GM23338 (cell line): ENCODE results near the gene MPO. TPM values are rescaled to one million over a fixed set of nuclear protein-coding genes. Genes with fewer than 3 reads are reported as not detected.

Experiments
- ATAC-seq: fragments of 200-7000 bp; cut with Tn5 transposase; 3 replicates; pipeline ENCODE4 v1.9.1; 2020
- DNase-seq: peaks from one replicate; pipeline ENCODE4 v3.0.0-alpha.2; 2015; ENCODE audit warnings: low spot score
- H2AFZ ChIP-seq: fragments of 200-600 bp; sonication (generic); 2 replicates; pipeline ENCODE4 v1.8.0; 2016; ENCODE audit warnings: antibody characterized with exemption, mild to moderate bottlenecking, moderate library complexity
- H3F3A ChIP-seq: fragments of 200-600 bp; sonication (generic); replicated peaks from 2 replicates; pipeline ENCODE4 v1.8.0; 2017; ENCODE audit warnings: antibody characterized with exemption, mixed run types, low read depth
- H3K27ac ChIP-seq: fragments of 200-600 bp; sonication (generic); 2 replicates; pipeline ENCODE4 v1.6.1; 2016; ENCODE audit warnings: low read depth
- H3K27me3 ChIP-seq: fragments of 200-600 bp; sonication (generic); 2 replicates; pipeline ENCODE4 v1.8.0; 2016; ENCODE audit warnings: mild to moderate bottlenecking, mixed run types, moderate library complexity; ENCODE audit not compliant: insufficient read depth
- H3K36me3 ChIP-seq: fragments of 200-600 bp; sonication (generic); 2 replicates; pipeline ENCODE4 v1.8.0; 2016; ENCODE audit warnings: mild to moderate bottlenecking; ENCODE audit not compliant: insufficient read depth
- H3K4me1 ChIP-seq: fragments of 200-600 bp; sonication (generic); 2 replicates; pipeline ENCODE4 v1.8.0; 2016; ENCODE audit warnings: mild to moderate bottlenecking, moderate library complexity; ENCODE audit not compliant: insufficient read depth
- H3K4me2 ChIP-seq: fragments of 200-600 bp; sonication (generic); 2 replicates; pipeline ENCODE4 v1.7.1; 2017; ENCODE audit warnings: mixed run types
- H3K4me3 ChIP-seq: fragments of 200-600 bp; sonication (generic); 2 replicates; pipeline ENCODE4 v1.6.1; 2016; ENCODE audit warnings: mixed run types
- H3K79me2 ChIP-seq: fragments of 200-600 bp; sonication (generic); replicated peaks from 2 replicates; pipeline ENCODE4 v1.8.0; 2017; ENCODE audit warnings: mild to moderate bottlenecking; ENCODE audit not compliant: insufficient read depth
- H3K9me2 ChIP-seq: fragments of 200-600 bp; sonication (generic); 2 replicates; pipeline ENCODE4 v1.8.0; 2017; ENCODE audit not compliant: insufficient read depth
- H4K20me1 ChIP-seq: fragments of 200-600 bp; sonication (generic); replicated peaks from 2 replicates; pipeline ENCODE4 v1.8.0; 2017; ENCODE audit warnings: mild to moderate bottlenecking; ENCODE audit not compliant: insufficient read depth
- H3K27ac Mint-ChIP-seq: 2 replicates; pipeline ENCODE4 v1.8.0; 2020; ENCODE audit warnings: inconsistent platforms, mild to moderate bottlenecking, moderate library complexity, mixed read lengths
- H3K27me3 Mint-ChIP-seq: 3 replicates; pipeline ENCODE4 v1.8.0; 2022; ENCODE audit warnings: low read depth, mild to moderate bottlenecking, moderate library complexity, mixed read lengths, inconsistent platforms; ENCODE audit not compliant: insufficient read depth, poor library complexity
- H3K36me3 Mint-ChIP-seq: 3 replicates; pipeline ENCODE4 v1.8.0; 2021; ENCODE audit warnings: low read depth, mild to moderate bottlenecking, inconsistent platforms, moderate library complexity, mixed read lengths
- H3K4me1 Mint-ChIP-seq: 3 replicates; pipeline ENCODE4 v1.8.0; 2020; ENCODE audit warnings: mild to moderate bottlenecking, inconsistent platforms, mixed read lengths
- H3K4me3 Mint-ChIP-seq: 3 replicates; pipeline ENCODE4 v1.8.0; 2021; ENCODE audit warnings: moderate library complexity, mild to moderate bottlenecking, inconsistent platforms, mixed read lengths
- H3K9me3 Mint-ChIP-seq: 3 replicates; pipeline ENCODE4 v1.8.0; 2020; ENCODE audit warnings: moderate library complexity, mild to moderate bottlenecking, inconsistent platforms, mixed read lengths
- ETS1 ChIP-seq: IDR thresholded peaks from 2 replicates; pipeline ENCODE4 v1.6.1; 2016; ENCODE audit warnings: antibody characterized with exemption
- EZH2phosphoT487 ChIP-seq: fragments of 200-600 bp; sonication (generic); IDR thresholded peaks from one replicate; pipeline ENCODE4 v1.8.1; 2018; ENCODE audit warnings: antibody characterized with exemption; ENCODE audit not compliant: unreplicated experiment
- JUNB ChIP-seq: IDR thresholded peaks from one replicate; pipeline ENCODE4 v1.6.1; 2016; ENCODE audit warnings: antibody characterized with exemption; ENCODE audit not compliant: unreplicated experiment
- NANOG ChIP-seq: IDR thresholded peaks from 2 replicates; pipeline ENCODE4 v1.6.1; 2016; ENCODE audit warnings: antibody characterized with exemption, borderline replicate concordance
- POLR2AphosphoS5 ChIP-seq: IDR thresholded peaks from 2 replicates; pipeline ENCODE4 v1.6.1; 2016; ENCODE audit warnings: antibody characterized with exemption, low read depth
- STAT1 ChIP-seq: IDR thresholded peaks from one replicate; pipeline ENCODE4 v1.6.1; 2016; ENCODE audit warnings: antibody characterized with exemption; ENCODE audit not compliant: unreplicated experiment
- ZNF114 ChIP-seq: fragments of 250-450 bp; sonication (Bioruptor Pico); IDR thresholded peaks from 2 replicates; pipeline ENCODE4 v1.5.0; 2020; ENCODE audit warnings: mild to moderate bottlenecking, moderate library complexity
- ZNF331 ChIP-seq: fragments of 250-450 bp; sonication (Bioruptor Pico); IDR thresholded peaks from 2 replicates; pipeline ENCODE4 v1.5.0; 2020; ENCODE audit warnings: low read depth, mild to moderate bottlenecking, moderate library complexity
- ZNF462 ChIP-seq: fragments of 250-450 bp; sonication (Bioruptor Pico); IDR thresholded peaks from 2 replicates; pipeline ENCODE4 v1.5.0; 2020; ENCODE audit warnings: mild to moderate bottlenecking, moderate library complexity
- polyA plus RNA-seq: library from polyadenylated mRNA; unstranded; fragments of >200 nt; fragmentation: Nextera tagmentation; extraction: Ambion mirVana; gene quantifications from 2 replicates; pipeline ENCODE4 v1.2.1, GENCODE V29; 2016
- total RNA-seq: library from RNA; depleted of rRNA; stranded (reverse); fragments of >200 nt; shearing (Covaris generic); gene quantifications from 2 replicates; pipeline ENCODE4 v1.2.3, GENCODE V29; 2014

MPO gene
- total and polyA plus RNA-seq, 2 experiments from 2014 or later, result 0.08 TPM; not detected in 1

- no peaks in the 10 kb centered on the region for H3K79me2 ChIP-seq
- 0 out of 2 replicates have a peak, but pooled peaks cover 6% of the 10 kb centered on the region for H3K4me1 ChIP-seq
- H3K9me2 ChIP-seq, result no peaks in the 10 kb centered on the region
- DNase-seq (no peak), ATAC-seq (no peak)
- H3K27me3 ChIP-seq, result no peaks in the 10 kb centered on the region
- no peak overlapping the region for H3K27ac ChIP-seq
- H3K27me3 Mint-ChIP-seq, result peaks cover 2% of the 10 kb centered on the region
- 0 out of 2 replicates have a peak overlapping the region, but pooled peaks have one; percentile 10 for H3K27ac Mint-ChIP-seq
- no peaks in the 10 kb centered on the region for H4K20me1 ChIP-seq
- no peaks in the 10 kb centered on the region for H3K36me3 ChIP-seq
- TF ChIP-seq ZNF331 (CRISPR knock-in tag), result no peak
- no peak for TF ChIP-seq JUNB
- TF ChIP-seq EZH2phosphoT487, result no peak
- TF ChIP-seq NANOG, result no peak
- TF ChIP-seq ETS1, result no peak
- no peak for TF ChIP-seq STAT1
- no peak for TF ChIP-seq ZNF114
- no peak for TF ChIP-seq ZNF462 (CRISPR knock-in tag)
- no peak for TF ChIP-seq POLR2AphosphoS5
- no peaks in the 10 kb centered on the region for H3F3A ChIP-seq
- peak overlapping the region; percentile 82; the same call in 1 of the 2 replicates for H2AFZ ChIP-seq
- no peak overlapping the region for H3K4me3 ChIP-seq
- peaks cover 9% of the 10 kb centered on the region for H3K4me1 Mint-ChIP-seq
- H3K36me3 Mint-ChIP-seq, result no peaks in the 10 kb centered on the region
- no peak overlapping the region for H3K4me3 Mint-ChIP-seq
- H3K4me2 ChIP-seq, result no peak overlapping the region
- no peaks in the 10 kb centered on the region for H3K9me3 Mint-ChIP-seq
These were observed 9.1 kb upstream of the MPO start for GRCh38 chr17:58289869-58290268.
